ENCODE results near the gene GDNF.

The GDNF gene

DNA sequence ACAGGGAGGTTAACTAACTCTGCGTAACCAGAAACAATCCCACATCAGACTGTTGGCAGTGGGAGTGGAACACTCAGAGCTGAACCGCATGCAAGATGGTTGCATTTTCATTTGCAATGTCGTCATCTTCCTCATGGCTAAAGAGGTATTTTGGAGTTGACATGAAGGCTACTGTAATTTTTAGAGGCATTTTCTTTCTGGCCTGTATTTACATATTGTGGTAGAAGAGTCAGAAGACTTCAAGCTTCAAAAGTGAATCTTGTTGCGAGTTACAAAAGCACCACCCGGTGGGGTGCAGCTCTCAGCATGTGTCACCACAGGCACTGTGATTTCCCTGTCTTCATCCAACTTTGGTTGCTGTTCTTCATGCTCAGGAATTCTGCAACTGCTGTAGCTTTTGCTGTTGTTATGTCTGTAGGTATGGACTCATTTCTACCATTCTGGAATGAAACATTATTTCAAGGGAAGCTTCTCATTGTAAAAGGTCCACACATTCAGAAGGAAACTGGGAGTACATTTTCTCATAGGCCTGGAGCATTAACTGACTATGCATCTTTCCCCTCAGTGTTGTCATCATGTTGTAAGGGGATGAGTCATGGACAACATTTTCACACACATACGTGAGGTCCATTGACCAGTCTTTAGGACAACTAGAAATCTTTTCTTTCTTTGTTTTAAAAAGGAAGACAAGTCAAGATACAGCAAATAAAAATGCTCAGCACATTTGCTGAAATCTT, 35.4 kb upstream of the GDNF start:
- Histone ChIP-seq H3K4me3 (replicated peaks; ENCODE audit: insufficient read depth, low read length) (no peak overlapping the region), H3K27me3 (ENCODE audit: insufficient read depth, poor library complexity, severe bottlenecking) (peaks cover 6% of the 10 kb centered on the region), H3K27ac (replicated peaks) (no peak overlapping the region)
- DNase-seq (ENCODE audit: low read depth in 1 of 2, low spot score in 1 of 2), result no peak
- TF ChIP-seq POLR2AphosphoS5 (IDR thresholded peaks at IDR 0.05; ENCODE audit: low read depth) (no peak), GABPA (IDR thresholded peaks at IDR 0.05; ENCODE audit: low read depth) (no peak), SPI1 (IDR thresholded peaks at IDR 0.05; ENCODE audit: borderline replicate concordance, low read depth) (no peak)
- TF ChIP-seq, protein P1, sequence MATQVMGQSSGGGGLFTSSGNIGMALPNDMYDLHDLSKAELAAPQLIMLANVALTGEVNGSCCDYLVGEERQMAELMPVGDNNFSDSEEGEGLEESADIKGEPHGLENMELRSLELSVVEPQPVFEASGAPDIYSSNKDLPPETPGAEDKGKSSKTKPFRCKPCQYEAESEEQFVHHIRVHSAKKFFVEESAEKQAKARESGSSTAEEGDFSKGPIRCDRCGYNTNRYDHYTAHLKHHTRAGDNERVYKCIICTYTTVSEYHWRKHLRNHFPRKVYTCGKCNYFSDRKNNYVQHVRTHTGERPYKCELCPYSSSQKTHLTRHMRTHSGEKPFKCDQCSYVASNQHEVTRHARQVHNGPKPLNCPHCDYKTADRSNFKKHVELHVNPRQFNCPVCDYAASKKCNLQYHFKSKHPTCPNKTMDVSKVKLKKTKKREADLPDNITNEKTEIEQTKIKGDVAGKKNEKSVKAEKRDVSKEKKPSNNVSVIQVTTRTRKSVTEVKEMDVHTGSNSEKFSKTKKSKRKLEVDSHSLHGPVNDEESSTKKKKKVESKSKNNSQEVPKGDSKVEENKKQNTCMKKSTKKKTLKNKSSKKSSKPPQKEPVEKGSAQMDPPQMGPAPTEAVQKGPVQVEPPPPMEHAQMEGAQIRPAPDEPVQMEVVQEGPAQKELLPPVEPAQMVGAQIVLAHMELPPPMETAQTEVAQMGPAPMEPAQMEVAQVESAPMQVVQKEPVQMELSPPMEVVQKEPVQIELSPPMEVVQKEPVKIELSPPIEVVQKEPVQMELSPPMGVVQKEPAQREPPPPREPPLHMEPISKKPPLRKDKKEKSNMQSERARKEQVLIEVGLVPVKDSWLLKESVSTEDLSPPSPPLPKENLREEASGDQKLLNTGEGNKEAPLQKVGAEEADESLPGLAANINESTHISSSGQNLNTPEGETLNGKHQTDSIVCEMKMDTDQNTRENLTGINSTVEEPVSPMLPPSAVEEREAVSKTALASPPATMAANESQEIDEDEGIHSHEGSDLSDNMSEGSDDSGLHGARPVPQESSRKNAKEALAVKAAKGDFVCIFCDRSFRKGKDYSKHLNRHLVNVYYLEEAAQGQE (IDR thresholded peaks at IDR 0.05; ENCODE audit: insufficient replicate concordance, low read depth), result no peak
- TF ChIP-seq, protein P2, sequence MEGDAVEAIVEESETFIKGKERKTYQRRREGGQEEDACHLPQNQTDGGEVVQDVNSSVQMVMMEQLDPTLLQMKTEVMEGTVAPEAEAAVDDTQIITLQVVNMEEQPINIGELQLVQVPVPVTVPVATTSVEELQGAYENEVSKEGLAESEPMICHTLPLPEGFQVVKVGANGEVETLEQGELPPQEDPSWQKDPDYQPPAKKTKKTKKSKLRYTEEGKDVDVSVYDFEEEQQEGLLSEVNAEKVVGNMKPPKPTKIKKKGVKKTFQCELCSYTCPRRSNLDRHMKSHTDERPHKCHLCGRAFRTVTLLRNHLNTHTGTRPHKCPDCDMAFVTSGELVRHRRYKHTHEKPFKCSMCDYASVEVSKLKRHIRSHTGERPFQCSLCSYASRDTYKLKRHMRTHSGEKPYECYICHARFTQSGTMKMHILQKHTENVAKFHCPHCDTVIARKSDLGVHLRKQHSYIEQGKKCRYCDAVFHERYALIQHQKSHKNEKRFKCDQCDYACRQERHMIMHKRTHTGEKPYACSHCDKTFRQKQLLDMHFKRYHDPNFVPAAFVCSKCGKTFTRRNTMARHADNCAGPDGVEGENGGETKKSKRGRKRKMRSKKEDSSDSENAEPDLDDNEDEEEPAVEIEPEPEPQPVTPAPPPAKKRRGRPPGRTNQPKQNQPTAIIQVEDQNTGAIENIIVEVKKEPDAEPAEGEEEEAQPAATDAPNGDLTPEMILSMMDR (IDR thresholded peaks at IDR 0.05; ENCODE audit: insufficient read depth, low read length), result no peak

GRCh38 chr5:37873988-37874387, 34.1 kb upstream of the GDNF start:
- H3K27ac ChIP-seq (replicated peaks), result no peak overlapping the region

GRCh38 chr5:37871023-37871815, 31.4 kb upstream of the GDNF start:
- TF ChIP-seq SPI1 (IDR thresholded peaks at IDR 0.05; ENCODE audit: borderline replicate concordance, low read depth) (no peak), POLR2AphosphoS5 (IDR thresholded peaks at IDR 0.05; ENCODE audit: low read depth) (no peak), GABPA (IDR thresholded peaks at IDR 0.05; ENCODE audit: low read depth) (no peak)
- TF ChIP-seq, protein P1 (IDR thresholded peaks at IDR 0.05; ENCODE audit: insufficient replicate concordance, low read depth), result no peak
- TF ChIP-seq, protein P2 (IDR thresholded peaks at IDR 0.05; ENCODE audit: insufficient read depth, low read length), result no peak
- no peak overlapping the region for H3K27ac ChIP-seq (replicated peaks)
- H3K4me3 ChIP-seq (replicated peaks; ENCODE audit: insufficient read depth, low read length), result no peak overlapping the region
- no peak for DNase-seq (ENCODE audit: low read depth in 1 of 2, low spot score in 1 of 2)
- H3K27me3 ChIP-seq (ENCODE audit: insufficient read depth, poor library complexity, severe bottlenecking), result peaks cover 6% of the 10 kb centered on the region

More at GRCh38 chr5:37873988-37874387, 34.1 kb upstream of the GDNF start:
- TF ChIP-seq, protein P1 (IDR thresholded peaks at IDR 0.05; ENCODE audit: insufficient replicate concordance, low read depth), result no peak
- TF ChIP-seq, protein P2 (IDR thresholded peaks at IDR 0.05; ENCODE audit: insufficient read depth, low read length), result no peak
- no peak for TF ChIP-seq POLR2AphosphoS5 (IDR thresholded peaks at IDR 0.05; ENCODE audit: low read depth)
- no peak for TF ChIP-seq SPI1 (IDR thresholded peaks at IDR 0.05; ENCODE audit: borderline replicate concordance, low read depth)
- H3K4me3 ChIP-seq (replicated peaks; ENCODE audit: insufficient read depth, low read length), result no peak overlapping the region
- peaks cover 6% of the 10 kb centered on the region for H3K27me3 ChIP-seq (ENCODE audit: insufficient read depth, poor library complexity, severe bottlenecking)
- no peak for DNase-seq (ENCODE audit: low read depth in 1 of 2, low spot score in 1 of 2)

All from HL-60 (cell line).